K562 (cell line): Measurements from ENCODE around the gene HYAL4. TPM values are rescaled to one million over a fixed set of nuclear protein-coding genes. Genes with fewer than 3 reads are reported as not detected.

Source experiments
- SREBF2 ChIP-seq: sonication (generic); formaldehyde crosslinking; IDR thresholded peaks from 2 replicates; pipeline ENCODE4 v1.4.0; 2020; ENCODE audit warnings: mild to moderate bottlenecking, missing genetic modification reagents
- ZBTB49 ChIP-seq: sonication (generic); formaldehyde crosslinking; IDR thresholded peaks from 2 replicates; pipeline ENCODE4 v1.8.0; 2022; ENCODE audit warnings: missing genetic modification reagents, mild to moderate bottlenecking, borderline replicate concordance
- ZNF518B ChIP-seq: fragments of 250-450 bp; sonication (Bioruptor Pico); IDR thresholded peaks from 2 replicates; pipeline ENCODE4 v1.5.0; 2021; ENCODE audit warnings: mild to moderate bottlenecking, moderate library complexity
- polyA plus RNA-seq, 8 experiments: library from polyadenylated mRNA; depleted of rRNA in 4 of 8; stranded (reverse) in 5 of 8; unstranded in 3 of 8; fragments of >200 nt; fragmentation: Nextera tagmentation in 2 of 8; fragmentation: Illumina TruSeq in 1 of 8; extraction: Ambion mirVana in 2 of 8; extraction: Trizol in 1 of 8; gene quantifications; 2 replicates each; pipeline versions ENCODE4 v1.2.1 to v1.2.3, GENCODE V29; 2011 to 2014; ENCODE audit warnings: inconsistent platforms in 1 of 8, missing spikeins in 1 of 8
- total RNA-seq, 7 experiments: library from RNA; depleted of rRNA in 6 of 7; stranded (reverse); fragments of >200 nt in 6 of 7; fragmentation: Illumina TruSeq in 2 of 7; extraction: Trizol in 2 of 7; gene quantifications; 2 replicates each; pipeline versions ENCODE4 v1.2.1 to v1.2.3, GENCODE V29; 2011 to 2021; ENCODE audit warnings: low replicate concordance in 1 of 7

HYAL4 gene
- total and polyA plus RNA-seq, 9 of the 15 experiments (the other 6 are each of a cell fraction or from before 2014, with no cell fraction given) = not detected

GRCh38 chr7:123924941-123925340 lies 80.0 kb downstream of the HYAL4 start, which contains the start of gene SPAM1 (continued):
- TF ChIP-seq ZNF518B (CRISPR knock-in tag) (no peak), SREBF2 (CRISPR knock-in tag) (no peak), ZBTB49 (CRISPR knock-in tag) (no peak)

Other genes starting within 250 kb of the HYAL4 start
- gene ASB15, start 243.3 kb upstream of the HYAL4 start, total RNA-seq (2014; rRNA removed) = not detected in 2 replicates
- 0.03 TPM in 1 of 2 replicates, not detected in the other for gene ASB15, start 243.3 kb upstream of the HYAL4 start, total RNA-seq (2014; rRNA removed; fragmentation: Illumina TruSeq; extraction: Trizol)
- gene ASB15, start 243.3 kb upstream of the HYAL4 start, total RNA-seq (2015; rRNA removed; fragmentation: Illumina TruSeq; extraction: Trizol) = 0.04 and 0.19 TPM in 2 replicates
- gene ASB15, start 243.3 kb upstream of the HYAL4 start, total RNA-seq (2021) = 0.04 TPM in 1 of 2 replicates, not detected in the other
- not detected in 2 replicates for gene ASB15, start 243.3 kb upstream of the HYAL4 start, polyA plus RNA-seq (2011; rRNA removed)
- 0.03 and 0.04 TPM in 2 replicates for gene ASB15, start 243.3 kb upstream of the HYAL4 start, polyA plus RNA-seq (2014; fragmentation: Illumina TruSeq; extraction: Trizol)
- under 1 TPM; 0.03 to 0.14 TPM for gene ASB15, start 243.3 kb upstream of the HYAL4 start, polyA plus RNA-seq (2014; fragmentation: Nextera tagmentation; extraction: Ambion mirVana)
- 0.11 and 0.12 TPM in 2 replicates for gene ASB15, start 243.3 kb upstream of the HYAL4 start, polyA plus RNA-seq (2014; rRNA removed)
- gene LMOD2, start 189.3 kb upstream of the HYAL4 start, total RNA-seq (2014; rRNA removed) = not detected in 2 replicates
- gene LMOD2, start 189.3 kb upstream of the HYAL4 start, total RNA-seq (2014; rRNA removed; fragmentation: Illumina TruSeq; extraction: Trizol) = not detected in 2 replicates
- gene LMOD2, start 189.3 kb upstream of the HYAL4 start, total RNA-seq (2015; rRNA removed; fragmentation: Illumina TruSeq; extraction: Trizol) = not detected in 2 replicates
- gene LMOD2, start 189.3 kb upstream of the HYAL4 start, total RNA-seq (2021) = 0.13 TPM in 1 of 2 replicates, not detected in the other
- gene LMOD2, start 189.3 kb upstream of the HYAL4 start, polyA plus RNA-seq (2011; rRNA removed) = not detected in 2 replicates
- not detected in 2 replicates for gene LMOD2, start 189.3 kb upstream of the HYAL4 start, polyA plus RNA-seq (2014; fragmentation: Illumina TruSeq; extraction: Trizol)
- gene LMOD2, start 189.3 kb upstream of the HYAL4 start, polyA plus RNA-seq (2014; fragmentation: Nextera tagmentation; extraction: Ambion mirVana) = under 1 TPM in 1 of 2 experiments, not detected in 1; 0.04 TPM
- gene LMOD2, start 189.3 kb upstream of the HYAL4 start, polyA plus RNA-seq (2014; rRNA removed) = not detected in 2 replicates
- gene WASL, start 96.2 kb upstream of the HYAL4 start, total RNA-seq (2014; rRNA removed) = 4.1 and 5.9 TPM in 2 replicates
- gene WASL, start 96.2 kb upstream of the HYAL4 start, total RNA-seq (2014; rRNA removed; fragmentation: Illumina TruSeq; extraction: Trizol) = 9.6 and 9.9 TPM in 2 replicates
- 8.5 and 8.7 TPM in 2 replicates for gene WASL, start 96.2 kb upstream of the HYAL4 start, total RNA-seq (2015; rRNA removed; fragmentation: Illumina TruSeq; extraction: Trizol)
- gene WASL, start 96.2 kb upstream of the HYAL4 start, total RNA-seq (2021) = 12.9 and 13.9 TPM in 2 replicates
- gene WASL, start 96.2 kb upstream of the HYAL4 start, polyA plus RNA-seq (2011; rRNA removed) = 5.6 and 8.3 TPM in 2 replicates
- 10.2 and 10.9 TPM in 2 replicates for gene WASL, start 96.2 kb upstream of the HYAL4 start, polyA plus RNA-seq (2014; fragmentation: Illumina TruSeq; extraction: Trizol)
- gene WASL, start 96.2 kb upstream of the HYAL4 start, polyA plus RNA-seq (2014; fragmentation: Nextera tagmentation; extraction: Ambion mirVana) = 1 to 10 TPM; 3.2 to 4.4 TPM
- 6.6 and 8.1 TPM in 2 replicates for gene WASL, start 96.2 kb upstream of the HYAL4 start, polyA plus RNA-seq (2014; rRNA removed)
- gene SPAM1, start 80.1 kb downstream of the HYAL4 start, total RNA-seq (2014; rRNA removed) = not detected in 2 replicates
- not detected in 2 replicates for gene SPAM1, start 80.1 kb downstream of the HYAL4 start, total RNA-seq (2014; rRNA removed; fragmentation: Illumina TruSeq; extraction: Trizol)
- gene SPAM1, start 80.1 kb downstream of the HYAL4 start, total RNA-seq (2015; rRNA removed; fragmentation: Illumina TruSeq; extraction: Trizol) = not detected in 2 replicates
- not detected in 2 replicates for gene SPAM1, start 80.1 kb downstream of the HYAL4 start, total RNA-seq (2021)
- gene SPAM1, start 80.1 kb downstream of the HYAL4 start, polyA plus RNA-seq (2011; rRNA removed) = not detected in 2 replicates
- not detected in 2 replicates for gene SPAM1, start 80.1 kb downstream of the HYAL4 start, polyA plus RNA-seq (2014; fragmentation: Illumina TruSeq; extraction: Trizol)
- gene SPAM1, start 80.1 kb downstream of the HYAL4 start, polyA plus RNA-seq (2014; fragmentation: Nextera tagmentation; extraction: Ambion mirVana) = not detected
- not detected in 2 replicates for gene SPAM1, start 80.1 kb downstream of the HYAL4 start, polyA plus RNA-seq (2014; rRNA removed)
- gene TMEM229A, start 187.9 kb downstream of the HYAL4 start, total RNA-seq (2014; rRNA removed) = not detected in 2 replicates
- gene TMEM229A, start 187.9 kb downstream of the HYAL4 start, total RNA-seq (2014; rRNA removed; fragmentation: Illumina TruSeq; extraction: Trizol) = not detected in 2 replicates
- not detected in 2 replicates for gene TMEM229A, start 187.9 kb downstream of the HYAL4 start, total RNA-seq (2015; rRNA removed; fragmentation: Illumina TruSeq; extraction: Trizol)
- not detected in 2 replicates for gene TMEM229A, start 187.9 kb downstream of the HYAL4 start, total RNA-seq (2021)
- not detected in 2 replicates for gene TMEM229A, start 187.9 kb downstream of the HYAL4 start, polyA plus RNA-seq (2011; rRNA removed)
- gene TMEM229A, start 187.9 kb downstream of the HYAL4 start, polyA plus RNA-seq (2014; fragmentation: Illumina TruSeq; extraction: Trizol) = not detected in 2 replicates
- gene TMEM229A, start 187.9 kb downstream of the HYAL4 start, polyA plus RNA-seq (2014; fragmentation: Nextera tagmentation; extraction: Ambion mirVana) = not detected
- gene TMEM229A, start 187.9 kb downstream of the HYAL4 start, polyA plus RNA-seq (2014; rRNA removed) = not detected in 2 replicates